ENCODE data around the gene GPATCH8.
"Not testable (repeated sequence)": the region's sequence is repeated elsewhere in the genome, so short reads cannot be mapped to it uniquely, and the experiment has no call there.

The GPATCH8 gene

DNA sequence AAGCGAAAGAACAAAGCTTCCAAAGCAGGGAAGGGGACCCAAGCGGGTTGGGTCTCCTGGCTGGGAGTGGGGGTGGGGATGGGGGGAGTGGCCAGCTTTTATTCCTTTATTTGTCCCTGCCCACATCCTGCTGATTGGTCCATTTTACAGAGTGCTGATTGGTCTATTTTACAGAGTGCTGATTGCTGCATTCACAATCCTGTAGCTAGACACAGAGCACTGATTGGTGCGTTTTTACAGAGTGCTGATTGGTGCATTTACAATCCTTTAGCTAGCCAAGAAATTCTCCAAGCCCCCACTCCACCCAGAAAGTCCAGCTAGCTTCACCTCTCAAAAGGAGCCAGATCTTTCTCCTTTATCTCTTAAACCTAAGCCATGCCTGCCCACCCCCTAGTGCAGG is 34.7 kb upstream of the GPATCH8 start:
- not testable (repeated sequence) for H3K4me3 Mint-ChIP-seq; H3K36me3 Mint-ChIP-seq (ENCODE audit: low read depth); H3K27me3 Mint-ChIP-seq (ENCODE audit: low read depth); H3K27ac Mint-ChIP-seq; H3K9me3 Mint-ChIP-seq; DNase-seq (ENCODE audit: low spot score)
- H3K4me1 Mint-ChIP-seq (ENCODE audit: low read depth) = peaks cover 13% of the 10 kb centered on the region

DNA sequence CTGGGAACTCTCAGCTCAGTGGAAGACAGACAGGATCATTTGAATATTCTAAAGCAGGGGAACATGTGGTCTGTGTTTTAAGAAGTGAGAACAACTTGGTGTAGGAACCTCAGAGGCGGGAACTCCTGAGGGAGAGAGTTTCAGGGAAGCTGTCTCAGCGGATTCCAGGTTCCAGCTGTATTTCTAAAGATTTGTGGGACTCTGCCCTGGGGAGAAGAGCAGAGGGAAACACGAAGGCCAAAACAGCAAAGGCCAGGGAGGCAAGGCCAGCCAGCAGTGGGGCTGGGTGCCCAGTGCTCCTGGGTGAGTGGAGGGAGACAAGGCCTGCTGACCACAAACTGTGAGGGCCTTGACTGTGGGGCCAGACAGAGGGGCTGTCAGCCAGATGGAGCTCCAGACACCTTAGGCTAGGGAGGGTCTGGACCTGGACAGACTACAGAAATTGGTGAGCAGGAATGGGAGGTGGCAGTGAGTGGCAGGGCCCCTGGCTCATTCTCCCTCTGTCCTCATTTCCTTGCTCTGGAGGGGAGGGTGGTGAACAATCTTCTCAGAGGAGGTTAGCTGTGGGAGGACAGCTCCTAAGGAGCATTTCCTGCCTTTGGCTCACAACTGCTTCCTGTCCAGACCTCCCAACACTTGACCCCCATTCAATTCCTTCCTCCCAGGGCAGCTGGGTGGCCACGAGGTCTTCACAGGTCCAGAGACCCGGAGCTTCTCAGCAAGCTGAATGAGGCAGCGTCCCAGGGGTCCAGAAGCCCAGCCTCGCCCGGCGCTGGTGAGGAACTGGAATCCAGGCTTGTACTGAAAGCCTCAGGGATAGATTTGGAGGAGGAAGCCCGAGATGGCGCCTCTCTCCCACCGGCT is 33.1 kb upstream of the GPATCH8 start:
- Mint-ChIP-seq H3K36me3 (ENCODE audit: low read depth) (no peaks in the 10 kb centered on the region), H3K4me1 (ENCODE audit: low read depth) (peaks cover 7% of the 10 kb centered on the region), H3K27me3 (ENCODE audit: low read depth) (peaks cover 4% of the 10 kb centered on the region), H3K9me3 (no peaks in the 10 kb centered on the region), H3K27ac (no peak overlapping the region), H3K4me3 (no peak overlapping the region)
- no peak for DNase-seq (ENCODE audit: low spot score)

DNA sequence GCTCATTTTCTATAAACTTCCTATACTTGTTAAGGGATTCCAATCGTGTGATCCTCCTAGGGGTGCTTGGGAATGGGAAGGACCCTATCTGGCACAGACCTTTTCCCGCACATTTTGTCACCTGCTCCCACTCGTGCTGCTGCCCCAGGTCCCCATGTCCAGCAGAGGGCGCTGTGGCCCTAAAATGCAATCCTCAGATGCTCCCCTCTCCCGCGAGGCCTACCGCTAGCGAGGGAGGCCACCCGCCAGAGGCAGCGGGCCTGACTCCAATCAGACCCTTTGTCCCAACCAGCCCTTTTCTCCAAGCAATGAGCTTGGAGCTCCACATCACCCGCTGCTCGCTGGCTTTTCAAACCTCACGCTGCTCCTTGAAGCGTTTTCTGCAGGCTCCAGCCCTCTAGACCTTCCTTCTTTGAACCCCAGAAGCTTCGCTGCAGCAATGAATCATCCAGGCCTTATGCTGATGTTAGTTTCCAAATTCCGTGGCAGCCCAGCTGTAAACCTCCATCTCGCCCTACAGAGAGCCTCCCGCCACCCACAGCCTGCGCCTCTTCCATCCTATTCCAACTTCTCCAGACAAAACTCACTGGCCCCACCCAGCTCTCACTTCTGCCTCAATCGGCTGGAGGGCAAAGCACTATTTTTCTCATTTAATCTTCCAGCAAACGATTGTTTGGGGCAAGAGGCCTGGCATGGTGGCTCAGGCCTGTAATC is 30.5 kb upstream of the GPATCH8 start:
- H3K4me3 Mint-ChIP-seq = no peak overlapping the region

DNA sequence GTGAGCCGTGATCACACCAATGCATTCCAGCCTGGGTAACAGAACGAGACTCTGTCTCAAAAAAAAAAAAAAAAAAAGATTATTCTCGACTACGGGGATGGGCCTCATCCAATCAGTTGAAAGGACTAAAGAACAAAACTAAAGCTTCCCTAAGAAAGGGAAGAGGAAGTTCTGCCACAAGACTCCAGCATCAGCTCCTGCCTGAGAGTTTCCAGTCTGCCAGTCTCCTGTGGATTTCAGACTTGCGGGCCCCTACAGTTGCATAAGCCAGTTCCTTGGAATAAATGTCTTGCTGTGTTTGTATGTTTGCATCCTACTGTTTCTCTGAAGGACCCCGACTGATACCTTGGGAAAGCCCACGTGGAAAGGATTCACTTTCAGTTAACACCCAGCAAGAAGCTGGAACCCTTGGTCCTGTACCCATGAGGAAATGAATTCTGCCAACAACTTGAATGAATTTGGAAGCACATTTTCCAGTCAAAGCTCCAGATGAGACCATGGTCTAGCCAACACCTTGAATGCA is 27.8 kb upstream of the GPATCH8 start:
- H3K27me3 Mint-ChIP-seq (ENCODE audit: low read depth) = peaks cover 6% of the 10 kb centered on the region

More for the DNA sequence above, 30.5 kb upstream of the GPATCH8 start:
- Mint-ChIP-seq H3K27me3 (ENCODE audit: low read depth) (peaks cover 8% of the 10 kb centered on the region), H3K9me3 (no peaks in the 10 kb centered on the region), H3K36me3 (ENCODE audit: low read depth) (no peaks in the 10 kb centered on the region), H3K27ac (no peak overlapping the region), H3K4me1 (ENCODE audit: low read depth) (peaks cover 7% of the 10 kb centered on the region)
- peak; percentile 73 for DNase-seq (ENCODE audit: low spot score)

DNA sequence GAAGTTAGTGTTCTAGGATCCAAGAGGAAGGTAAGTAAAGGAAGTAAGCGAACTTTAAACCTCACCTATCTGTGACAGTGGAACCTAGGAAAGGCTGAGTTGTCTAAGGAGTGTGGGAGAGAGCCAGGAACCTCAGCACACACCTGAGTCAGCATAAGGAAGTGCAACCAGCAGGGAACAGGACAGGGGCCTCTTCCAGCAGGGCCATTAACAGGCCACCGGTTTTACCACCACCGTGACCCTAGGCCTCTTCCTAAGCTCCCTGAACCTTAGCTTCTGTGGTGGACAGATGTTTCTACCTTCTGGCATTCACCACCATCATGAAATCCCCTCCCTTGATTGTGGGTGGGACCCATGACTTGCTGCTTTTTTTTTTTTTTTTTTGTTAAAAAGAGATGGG is 26.7 kb upstream of the GPATCH8 start:
- H3K4me1 Mint-ChIP-seq (ENCODE audit: low read depth) = peaks cover 7% of the 10 kb centered on the region
- H3K4me3 Mint-ChIP-seq = no peak overlapping the region
- peaks cover 6% of the 10 kb centered on the region for H3K27me3 Mint-ChIP-seq (ENCODE audit: low read depth)
- no peak for DNase-seq (ENCODE audit: low spot score)
- no peak overlapping the region for H3K27ac Mint-ChIP-seq
- no peaks in the 10 kb centered on the region for H3K36me3 Mint-ChIP-seq (ENCODE audit: low read depth)
- no peaks in the 10 kb centered on the region for H3K9me3 Mint-ChIP-seq

More for the DNA sequence above, 27.8 kb upstream of the GPATCH8 start:
- Mint-ChIP-seq H3K36me3 (ENCODE audit: low read depth) (no peaks in the 10 kb centered on the region), H3K27ac (no peak overlapping the region), H3K4me1 (ENCODE audit: low read depth) (peaks cover 7% of the 10 kb centered on the region), H3K9me3 (no peaks in the 10 kb centered on the region), H3K4me3 (no peak overlapping the region)
- no peak for DNase-seq (ENCODE audit: low spot score)

DNA sequence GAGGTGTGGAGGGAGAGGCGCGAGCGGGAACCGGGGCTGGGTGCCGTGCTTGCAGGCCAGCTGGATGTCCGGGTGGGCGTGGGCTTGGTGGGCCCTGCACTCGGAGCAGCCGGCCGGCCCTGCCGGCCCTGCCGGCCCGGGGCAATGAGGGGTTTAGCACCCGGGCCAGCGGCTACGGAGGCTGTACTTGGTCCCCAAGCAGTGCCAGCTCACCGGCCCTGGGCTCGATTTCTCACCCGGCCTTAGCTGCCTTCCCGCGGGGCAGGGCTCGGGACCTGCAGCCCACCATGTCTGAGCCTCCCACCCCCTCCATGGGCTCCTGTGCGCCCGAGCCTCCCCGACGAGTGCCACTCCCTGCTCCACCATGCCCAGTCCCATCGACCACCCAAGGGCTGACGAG is 24.7 kb upstream of the GPATCH8 start:
- Mint-ChIP-seq H3K27me3 (ENCODE audit: low read depth) (peaks cover 4% of the 10 kb centered on the region), H3K36me3 (ENCODE audit: low read depth) (no peaks in the 10 kb centered on the region), H3K4me1 (ENCODE audit: low read depth) (no peaks in the 10 kb centered on the region), H3K4me3 (no peak overlapping the region), H3K27ac (no peak overlapping the region), H3K9me3 (no peaks in the 10 kb centered on the region)
- DNase-seq (ENCODE audit: low spot score) = no peak

DNA sequence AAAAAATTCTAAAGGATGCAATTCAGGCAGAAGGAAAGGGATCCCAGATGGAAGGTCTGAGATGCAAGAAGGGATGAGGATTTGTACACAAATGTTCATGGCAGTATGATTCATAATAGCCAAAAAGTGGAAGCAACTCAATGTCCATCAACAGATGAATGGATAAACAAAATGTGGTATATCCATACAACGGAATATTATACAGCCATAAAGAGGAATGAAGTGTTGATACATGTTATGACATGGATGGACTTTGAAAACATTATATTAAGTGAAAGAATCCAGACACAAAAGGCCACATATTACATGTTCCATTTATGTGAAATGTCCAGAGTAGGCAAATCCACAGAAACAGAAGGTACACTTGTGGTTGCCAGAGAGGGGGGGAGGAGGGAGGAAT is 23.9 kb upstream of the GPATCH8 start:
- H3K27me3 Mint-ChIP-seq (ENCODE audit: low read depth) = peaks cover 4% of the 10 kb centered on the region
- no peak overlapping the region for H3K4me3 Mint-ChIP-seq
- H3K27ac Mint-ChIP-seq = no peak overlapping the region
- no peak for DNase-seq (ENCODE audit: low spot score)
- H3K36me3 Mint-ChIP-seq (ENCODE audit: low read depth) = no peaks in the 10 kb centered on the region
- H3K9me3 Mint-ChIP-seq = no peaks in the 10 kb centered on the region
- no peaks in the 10 kb centered on the region for H3K4me1 Mint-ChIP-seq (ENCODE audit: low read depth)

DNA sequence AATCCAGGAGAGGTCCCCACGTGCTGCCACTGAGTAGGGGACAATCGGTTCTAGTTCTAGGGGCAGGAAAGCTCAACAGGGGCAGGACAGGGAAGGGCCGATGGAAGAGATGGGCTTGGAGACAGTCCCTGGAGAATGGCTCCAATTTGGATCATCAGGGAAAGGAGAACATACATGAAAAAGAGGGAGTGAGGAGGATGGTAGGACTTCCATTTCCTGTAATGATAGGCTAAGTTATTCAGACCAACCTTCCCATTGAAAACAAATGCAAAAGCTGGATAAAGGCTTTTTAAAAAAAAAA is 20.4 kb upstream of the GPATCH8 start:
- H3K9me3 Mint-ChIP-seq = no peaks in the 10 kb centered on the region
- H3K36me3 Mint-ChIP-seq (ENCODE audit: low read depth) = no peaks in the 10 kb centered on the region
- H3K27me3 Mint-ChIP-seq (ENCODE audit: low read depth) = peaks cover 7% of the 10 kb centered on the region
- H3K4me3 Mint-ChIP-seq = no peak overlapping the region
- no peak overlapping the region for H3K27ac Mint-ChIP-seq
- H3K4me1 Mint-ChIP-seq (ENCODE audit: low read depth) = no peaks in the 10 kb centered on the region
- DNase-seq (ENCODE audit: low spot score) = no peak

DNA sequence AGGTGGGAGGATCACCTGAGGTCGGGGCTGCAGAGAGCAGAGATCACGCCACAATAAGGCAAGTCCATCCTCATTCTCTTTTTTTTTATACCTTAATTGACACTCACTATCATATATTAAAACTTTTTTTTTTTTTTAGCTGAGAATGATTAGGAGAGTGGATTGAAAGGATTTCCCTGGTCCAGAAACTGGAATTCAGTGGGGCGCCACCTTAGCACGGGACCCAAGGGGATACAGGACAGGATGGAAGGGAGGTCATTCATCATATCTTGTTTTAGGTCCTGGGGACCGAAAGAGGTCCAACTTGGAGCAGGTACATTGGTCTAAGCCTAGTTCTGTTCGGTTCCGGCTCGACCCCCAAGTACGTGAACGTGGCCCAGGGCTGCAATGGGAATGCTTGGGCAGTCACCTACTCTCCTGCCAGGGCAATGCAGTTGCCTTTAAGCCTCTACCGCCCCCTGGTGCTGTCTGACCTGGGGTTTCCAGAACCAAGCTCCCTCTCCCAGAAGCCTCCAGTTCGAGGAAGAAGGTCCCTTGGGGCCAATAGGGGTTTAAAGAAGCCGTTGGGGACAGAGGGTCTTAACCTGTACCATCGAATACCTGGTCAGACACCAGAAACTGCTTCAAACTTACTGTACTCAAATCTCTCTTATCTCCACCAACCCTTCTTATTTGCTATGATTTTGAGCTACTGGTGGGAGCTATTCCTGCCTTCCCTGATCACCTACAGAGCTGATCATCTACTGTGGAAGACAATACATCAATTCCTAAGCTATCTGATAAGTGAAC is 19.9 kb upstream of the GPATCH8 start:
- Mint-ChIP-seq H3K4me1 (ENCODE audit: low read depth) (no peaks in the 10 kb centered on the region), H3K36me3 (ENCODE audit: low read depth) (no peaks in the 10 kb centered on the region), H3K9me3 (no peaks in the 10 kb centered on the region), H3K27ac (no peak overlapping the region), H3K4me3 (no peak overlapping the region), H3K27me3 (ENCODE audit: low read depth) (peaks cover 9% of the 10 kb centered on the region)
- DNase-seq (ENCODE audit: low spot score) = peak; percentile 57

DNA sequence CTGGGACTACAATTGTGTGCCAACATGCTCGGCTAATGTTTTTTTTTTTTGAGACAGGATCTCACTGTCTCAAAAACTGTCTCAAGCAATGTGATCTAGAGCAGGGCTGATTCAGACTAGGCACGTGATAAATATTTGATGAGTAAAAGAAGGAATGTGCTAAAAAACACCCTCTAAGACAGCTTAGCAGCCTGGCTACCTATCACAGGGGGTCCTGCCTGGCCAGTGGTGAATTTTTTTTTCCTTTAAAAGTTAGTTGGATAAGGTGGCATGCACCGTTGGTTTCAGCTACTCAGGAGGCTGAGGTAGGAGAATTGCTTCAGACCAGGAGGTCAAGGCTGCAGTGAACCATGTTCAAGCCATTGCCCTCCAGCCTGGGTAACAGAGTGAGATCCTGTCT is 14.8 kb upstream of the GPATCH8 start:
- Mint-ChIP-seq H3K27ac (no peak overlapping the region), H3K9me3 (no peaks in the 10 kb centered on the region), H3K36me3 (ENCODE audit: low read depth) (no peaks in the 10 kb centered on the region), H3K27me3 (ENCODE audit: low read depth) (peaks cover 16% of the 10 kb centered on the region), H3K4me1 (ENCODE audit: low read depth) (no peaks in the 10 kb centered on the region), H3K4me3 (no peak overlapping the region)
- no peak for DNase-seq (ENCODE audit: low spot score)

DNA sequence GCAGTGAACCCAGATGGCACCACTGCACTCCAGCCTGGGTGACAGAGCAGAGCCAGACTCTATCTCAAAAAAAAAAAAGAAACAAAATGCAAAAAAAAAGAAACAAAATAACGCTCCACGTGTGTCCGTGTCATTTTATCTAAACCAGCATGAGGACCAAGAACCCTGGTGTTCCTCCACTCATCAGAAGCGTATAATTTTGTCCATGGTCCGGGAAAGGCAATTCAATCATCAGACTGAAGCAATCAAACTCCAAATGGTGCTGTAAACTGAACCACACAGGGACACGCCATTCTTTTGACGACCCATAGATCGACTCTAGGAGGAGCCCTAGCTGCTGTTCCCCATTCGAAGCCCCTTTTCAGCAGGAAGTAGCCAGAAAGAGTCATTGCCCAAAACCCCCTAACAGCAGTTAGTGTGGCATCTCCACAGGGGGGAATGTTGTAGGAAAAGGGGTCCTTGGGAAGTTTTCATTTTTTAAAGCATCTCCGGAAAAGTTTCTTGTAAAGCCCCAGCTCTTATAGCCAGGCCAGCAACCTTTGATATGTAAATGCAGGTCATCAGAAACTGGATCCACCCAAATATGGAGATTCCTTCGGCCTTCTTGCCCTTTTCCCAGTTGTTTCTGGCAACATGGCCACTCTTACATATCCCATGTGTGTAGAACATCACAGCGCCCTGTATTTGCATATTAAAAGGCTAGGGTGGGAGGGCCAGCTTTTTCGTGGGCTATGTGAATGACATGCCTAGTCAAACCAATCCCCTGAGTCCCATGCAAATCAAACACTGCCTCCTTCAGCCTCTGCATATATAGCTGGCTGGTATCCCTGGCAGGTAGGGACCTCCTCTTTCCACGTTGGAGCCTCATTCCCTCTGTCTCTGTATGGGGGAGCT is 8.3 kb upstream of the GPATCH8 start:
- H3K9me3 Mint-ChIP-seq; H3K27me3 Mint-ChIP-seq (ENCODE audit: low read depth); DNase-seq (ENCODE audit: low spot score); H3K36me3 Mint-ChIP-seq (ENCODE audit: low read depth); H3K4me1 Mint-ChIP-seq (ENCODE audit: low read depth); H3K27ac Mint-ChIP-seq; H3K4me3 Mint-ChIP-seq: not testable (repeated sequence)

DNA sequence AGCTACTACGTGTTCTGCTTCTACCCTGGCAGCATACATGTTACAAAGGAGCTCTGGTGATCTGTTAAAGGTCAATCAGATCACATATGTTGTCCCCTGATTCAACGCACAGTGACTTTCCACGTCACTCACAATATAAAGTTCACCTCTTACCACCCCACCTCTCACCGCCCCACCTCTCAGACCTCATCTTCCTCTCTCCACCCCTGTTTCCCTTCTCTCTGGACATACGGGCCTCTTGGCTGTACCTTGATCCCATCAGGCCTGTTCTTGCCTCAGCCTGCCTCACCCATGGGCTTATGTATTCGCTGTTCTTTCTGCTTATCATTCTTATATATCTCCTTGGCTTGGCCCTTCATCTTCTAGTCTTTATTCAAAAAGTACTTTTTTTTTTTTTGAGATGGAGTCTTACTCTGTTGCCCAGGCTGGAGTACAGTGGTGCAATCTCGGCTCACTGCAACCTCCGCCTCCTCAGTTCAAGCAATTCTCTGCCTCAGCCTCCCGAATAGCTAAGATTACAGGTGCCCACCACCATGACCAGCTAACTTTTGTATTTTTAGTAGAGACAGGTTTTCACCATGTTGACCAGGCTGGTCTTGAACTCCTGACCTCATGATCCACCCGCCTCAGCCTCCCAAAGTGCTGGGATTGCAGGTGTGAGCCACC is 3.9 kb upstream of the GPATCH8 start:
- H3K27me3 Mint-ChIP-seq (ENCODE audit: low read depth); H3K27ac Mint-ChIP-seq; H3K36me3 Mint-ChIP-seq (ENCODE audit: low read depth); H3K9me3 Mint-ChIP-seq; H3K4me3 Mint-ChIP-seq; DNase-seq (ENCODE audit: low spot score): not testable (repeated sequence)
- peaks cover 12% of the 10 kb centered on the region for H3K4me1 Mint-ChIP-seq (ENCODE audit: low read depth)

DNA sequence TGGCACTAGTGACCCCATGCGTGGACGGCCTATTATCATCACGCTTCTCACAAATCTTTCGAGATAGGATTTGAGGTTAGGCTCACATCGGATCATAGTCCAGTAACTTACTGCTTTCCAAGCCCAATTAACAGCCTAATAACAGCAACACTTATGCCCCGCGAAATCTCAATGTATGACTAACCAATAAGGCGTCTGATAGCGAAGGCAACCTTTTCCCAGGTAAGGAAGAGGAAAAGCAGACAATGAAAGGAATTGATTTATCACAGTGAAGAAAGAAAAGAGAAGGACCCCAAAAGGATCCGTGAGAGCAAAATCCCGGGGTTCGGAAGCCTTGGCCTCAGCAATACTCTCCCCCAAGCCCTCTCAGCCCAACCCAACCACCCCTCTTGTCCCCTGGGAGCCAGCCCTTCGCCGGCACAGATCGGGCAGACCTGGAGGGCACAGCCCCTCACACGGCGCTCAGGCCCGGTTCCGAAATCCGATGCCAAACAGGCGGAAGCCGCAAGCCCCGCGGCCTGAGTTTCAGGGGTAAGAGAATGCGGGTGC is 534 bp downstream of the GPATCH8 start:
- H3K9me3 Mint-ChIP-seq = no peaks in the 10 kb centered on the region
- peaks cover 9% of the 10 kb centered on the region for H3K36me3 Mint-ChIP-seq (ENCODE audit: low read depth)
- peak overlapping the region; percentile 99 for H3K4me3 Mint-ChIP-seq
- H3K4me1 Mint-ChIP-seq (ENCODE audit: low read depth) = peaks cover 33% of the 10 kb centered on the region
- DNase-seq (ENCODE audit: low spot score) = no peak
- no peaks in the 10 kb centered on the region for H3K27me3 Mint-ChIP-seq (ENCODE audit: low read depth)
- peak overlapping the region; percentile 98 for H3K27ac Mint-ChIP-seq
